GM12878 (cell line): Measurements from ENCODE around the gene MDM1.

ENCODE experiments used
- BMI1 ChIP-seq: fragments of 450-650 bp; IDR thresholded peaks from 2 replicates; pipeline ENCODE4 v1.6.1; 2016; ENCODE audit warnings: mild to moderate bottlenecking, moderate library complexity, borderline replicate concordance
- EZH2 ChIP-seq: IDR thresholded peaks from 2 replicates; pipeline ENCODE4 v1.6.1; 2012; ENCODE audit warnings: low read depth, mild to moderate bottlenecking, control low read depth, inconsistent platforms, low read length, borderline replicate concordance; ENCODE audit not compliant: control insufficient read depth
- NRF1 ChIP-seq: conservative IDR thresholded peaks from 2 replicates; pipeline ENCODE4 v1.6.1; 2011; ENCODE audit warnings: mild to moderate bottlenecking, low read depth, low read length, improper control_type of control experiment
- POLR2AphosphoS5 ChIP-seq: IDR thresholded peaks from 2 replicates; pipeline ENCODE4 v1.6.1; 2011; ENCODE audit warnings: mild to moderate bottlenecking, low read length, inconsistent platforms
- RAD21 ChIP-seq: IDR thresholded peaks from 2 replicates; pipeline ENCODE4 v1.6.1; 2011; ENCODE audit warnings: mild to moderate bottlenecking, low read depth, low read length, moderate library complexity; ENCODE audit not compliant: insufficient read depth
- SREBF1 ChIP-seq: IDR thresholded peaks from 2 replicates; pipeline ENCODE4 v1.6.1; 2012; ENCODE audit warnings: mild to moderate bottlenecking, low read length
- SRF ChIP-seq, 2 experiments: IDR thresholded peaks; 2 replicates each; pipeline ENCODE4 v1.6.1; 2011; ENCODE audit warnings: low read depth in 2 of 2, low read length in 2 of 2, mild to moderate bottlenecking in 1 of 2, moderate library complexity in 1 of 2
- YY1 ChIP-seq: IDR thresholded peaks from 2 replicates; pipeline ENCODE4 v1.6.1; 2011; ENCODE audit warnings: low read depth, mild to moderate bottlenecking, low read length
- TF ChIP-seq, protein P1 (sequence below), 3 experiments: IDR thresholded peaks in 2 of 3; conservative IDR thresholded peaks in 1 of 3; 2 replicates each; pipeline ENCODE4 v1.5.1; 2011; ENCODE audit warnings: low read depth in 3 of 3, low read length in 3 of 3, mild to moderate bottlenecking in 3 of 3, control low read depth in 2 of 3, moderate library complexity in 2 of 3, inconsistent platforms in 1 of 3, mixed read lengths in 1 of 3; ENCODE audit not compliant: control insufficient read depth in 2 of 3, insufficient read depth in 1 of 3; ENCODE audit errors: extremely low read depth in 1 of 3

- TF ChIP-seq YY1 (no peak), NRF1 (no peak), EZH2 (no peak), BMI1 (no peak), RAD21 (no peak), SRF (IDR thresholded peaks at IDR 0.05; ENCODE audit: low read depth in 2 of 2, low read length in 2 of 2) (no peak), SREBF1 (no peak), POLR2AphosphoS5 (no peak)
- TF ChIP-seq, protein P1, sequence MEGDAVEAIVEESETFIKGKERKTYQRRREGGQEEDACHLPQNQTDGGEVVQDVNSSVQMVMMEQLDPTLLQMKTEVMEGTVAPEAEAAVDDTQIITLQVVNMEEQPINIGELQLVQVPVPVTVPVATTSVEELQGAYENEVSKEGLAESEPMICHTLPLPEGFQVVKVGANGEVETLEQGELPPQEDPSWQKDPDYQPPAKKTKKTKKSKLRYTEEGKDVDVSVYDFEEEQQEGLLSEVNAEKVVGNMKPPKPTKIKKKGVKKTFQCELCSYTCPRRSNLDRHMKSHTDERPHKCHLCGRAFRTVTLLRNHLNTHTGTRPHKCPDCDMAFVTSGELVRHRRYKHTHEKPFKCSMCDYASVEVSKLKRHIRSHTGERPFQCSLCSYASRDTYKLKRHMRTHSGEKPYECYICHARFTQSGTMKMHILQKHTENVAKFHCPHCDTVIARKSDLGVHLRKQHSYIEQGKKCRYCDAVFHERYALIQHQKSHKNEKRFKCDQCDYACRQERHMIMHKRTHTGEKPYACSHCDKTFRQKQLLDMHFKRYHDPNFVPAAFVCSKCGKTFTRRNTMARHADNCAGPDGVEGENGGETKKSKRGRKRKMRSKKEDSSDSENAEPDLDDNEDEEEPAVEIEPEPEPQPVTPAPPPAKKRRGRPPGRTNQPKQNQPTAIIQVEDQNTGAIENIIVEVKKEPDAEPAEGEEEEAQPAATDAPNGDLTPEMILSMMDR (IDR thresholded peaks at IDR 0.05 in 2 of 3, conservative IDR thresholded peaks at IDR 0.05 in 1 of 3; ENCODE audit: control insufficient read depth in 2 of 3, extremely low read depth in 1 of 3, insufficient read depth in 1 of 3, low read depth in 3 of 3, low read length in 3 of 3) = no peak
Measured at GRCh38 chr12:68370006-68370590, 37.9 kb upstream of the MDM1 start.
